G401.6 (cell line): ENCODE results near the gene GTPBP3.

ENCODE experiments used
- FAIRE-seq: peaks from 2 replicates; lab custom pipeline; 2012; peaks lifted over from hg19 to GRCh38; lab: Jason Lieb, UNC

GTPBP3 gene

GRCh38 chr19:17389288-17389687, 51.9 kb downstream of the GTPBP3 start:
- no peak for FAIRE-seq

- no peak for FAIRE-seq
These were observed 52.8 kb downstream of the GTPBP3 start for GRCh38 chr19:17389957-17390664.

GRCh38 chr19:17390665-17391370, 53.5 kb downstream of the GTPBP3 start:
- FAIRE-seq = peak; percentile 51

GRCh38 chr19:17391371-17392151, 54.2 kb downstream of the GTPBP3 start:
- no peak for FAIRE-seq
